22Rv1 (cell line): Measurements from ENCODE around the gene DMRTB1.

ENCODE experiments used
- ZFX ChIP-seq: fragments of 450-650 bp; IDR thresholded peaks from 2 replicates; pipeline ENCODE4 v1.6.1; 2017; ENCODE audit warnings: antibody characterized with exemption, borderline replicate concordance
- TF ChIP-seq, protein P1 (sequence below): fragments of 450-650 bp; IDR thresholded peaks from 2 replicates; pipeline ENCODE4 v1.5.1; 2017; ENCODE audit warnings: mild to moderate bottlenecking

GRCh38 chr1:53482441-53483153, 23.4 kb downstream of the DMRTB1 start:
- TF ChIP-seq, protein P1, sequence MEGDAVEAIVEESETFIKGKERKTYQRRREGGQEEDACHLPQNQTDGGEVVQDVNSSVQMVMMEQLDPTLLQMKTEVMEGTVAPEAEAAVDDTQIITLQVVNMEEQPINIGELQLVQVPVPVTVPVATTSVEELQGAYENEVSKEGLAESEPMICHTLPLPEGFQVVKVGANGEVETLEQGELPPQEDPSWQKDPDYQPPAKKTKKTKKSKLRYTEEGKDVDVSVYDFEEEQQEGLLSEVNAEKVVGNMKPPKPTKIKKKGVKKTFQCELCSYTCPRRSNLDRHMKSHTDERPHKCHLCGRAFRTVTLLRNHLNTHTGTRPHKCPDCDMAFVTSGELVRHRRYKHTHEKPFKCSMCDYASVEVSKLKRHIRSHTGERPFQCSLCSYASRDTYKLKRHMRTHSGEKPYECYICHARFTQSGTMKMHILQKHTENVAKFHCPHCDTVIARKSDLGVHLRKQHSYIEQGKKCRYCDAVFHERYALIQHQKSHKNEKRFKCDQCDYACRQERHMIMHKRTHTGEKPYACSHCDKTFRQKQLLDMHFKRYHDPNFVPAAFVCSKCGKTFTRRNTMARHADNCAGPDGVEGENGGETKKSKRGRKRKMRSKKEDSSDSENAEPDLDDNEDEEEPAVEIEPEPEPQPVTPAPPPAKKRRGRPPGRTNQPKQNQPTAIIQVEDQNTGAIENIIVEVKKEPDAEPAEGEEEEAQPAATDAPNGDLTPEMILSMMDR = no peak
- TF ChIP-seq ZFX = no peak
